H7 (cell line): ENCODE results near the gene ATP2C1. TPM values are rescaled to one million over a fixed set of nuclear protein-coding genes. Genes with fewer than 3 reads are reported as not detected.
A peak's percentile ranks its signal among the peaks of the same experiment; 100 is the strongest.

ENCODE experiments used
- DNase-seq: peaks from one replicate; pipeline ENCODE4 v3.0.0; 2012
- H3K27me3 ChIP-seq: 2 replicates; pipeline ENCODE4 v1.6.0; 2011; ENCODE audit warnings: mild to moderate bottlenecking, low read length; ENCODE audit not compliant: control insufficient read depth, insufficient read depth
- H3K36me3 ChIP-seq: replicated peaks from 2 replicates; pipeline ENCODE4 v1.5.1; 2011; ENCODE audit warnings: low read length; ENCODE audit not compliant: control insufficient read depth, insufficient read depth
- H3K4me3 ChIP-seq: 2 replicates; pipeline ENCODE4 v1.5.1; 2011; ENCODE audit warnings: low read depth, mild to moderate bottlenecking, control low read depth, low read length, moderate library complexity; ENCODE audit not compliant: insufficient read depth
- total RNA-seq: library from RNA; depleted of rRNA; stranded (reverse); fragments of >200 nt; shearing (Covaris generic); gene quantifications from 2 replicates; pipeline ENCODE4 v1.2.3, GENCODE V29; 2014

ATP2C1 gene
- total RNA-seq, 1 experiment from 2014 or later = 32.4 TPM

DNA sequence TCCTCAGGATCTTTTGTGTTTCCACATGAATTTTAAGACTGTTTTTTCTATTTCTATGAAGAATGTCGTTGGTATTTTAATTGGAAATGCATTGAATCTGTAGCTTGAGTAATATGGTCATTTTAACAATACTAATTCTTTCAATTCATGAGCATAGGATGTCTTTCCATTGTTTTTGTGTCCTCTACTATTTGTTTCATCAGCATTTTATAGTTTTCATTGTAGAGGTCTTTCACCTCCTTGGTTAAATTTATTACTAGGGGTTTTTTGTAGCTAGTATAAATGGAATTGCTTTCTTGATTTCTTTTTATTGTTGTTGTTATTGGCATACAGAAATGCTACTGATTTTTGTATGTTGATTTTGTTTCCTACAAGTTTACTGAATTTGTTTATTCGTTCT is 17.3 kb upstream of the ATP2C1 start:
- H3K4me3 ChIP-seq = no peak overlapping the region
- H3K36me3 ChIP-seq = no peaks in the 10 kb centered on the region
- no peak for DNase-seq
- H3K27me3 ChIP-seq = no peaks in the 10 kb centered on the region

DNA sequence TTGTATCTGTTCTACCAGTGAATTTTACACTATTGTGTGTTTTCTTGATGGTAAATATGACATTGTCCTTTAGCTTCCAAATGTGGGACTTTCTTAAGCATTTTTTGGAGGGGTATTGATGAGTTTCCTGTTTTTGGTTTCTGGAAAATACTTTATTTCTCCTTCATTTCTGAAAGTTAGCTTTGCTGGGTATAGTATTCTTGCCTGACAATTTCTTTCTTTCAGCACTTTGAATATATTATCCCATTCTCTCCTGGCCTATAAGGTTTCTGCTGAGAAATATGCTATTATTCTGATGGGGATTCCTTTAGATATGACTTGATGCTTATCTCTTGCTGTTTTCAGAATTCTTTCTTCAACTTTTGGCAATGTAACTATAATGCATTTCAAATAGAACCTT is 15.4 kb upstream of the ATP2C1 start:
- no peaks in the 10 kb centered on the region for H3K27me3 ChIP-seq
- H3K36me3 ChIP-seq = no peaks in the 10 kb centered on the region
- DNase-seq = no peak
- no peak overlapping the region for H3K4me3 ChIP-seq

DNA sequence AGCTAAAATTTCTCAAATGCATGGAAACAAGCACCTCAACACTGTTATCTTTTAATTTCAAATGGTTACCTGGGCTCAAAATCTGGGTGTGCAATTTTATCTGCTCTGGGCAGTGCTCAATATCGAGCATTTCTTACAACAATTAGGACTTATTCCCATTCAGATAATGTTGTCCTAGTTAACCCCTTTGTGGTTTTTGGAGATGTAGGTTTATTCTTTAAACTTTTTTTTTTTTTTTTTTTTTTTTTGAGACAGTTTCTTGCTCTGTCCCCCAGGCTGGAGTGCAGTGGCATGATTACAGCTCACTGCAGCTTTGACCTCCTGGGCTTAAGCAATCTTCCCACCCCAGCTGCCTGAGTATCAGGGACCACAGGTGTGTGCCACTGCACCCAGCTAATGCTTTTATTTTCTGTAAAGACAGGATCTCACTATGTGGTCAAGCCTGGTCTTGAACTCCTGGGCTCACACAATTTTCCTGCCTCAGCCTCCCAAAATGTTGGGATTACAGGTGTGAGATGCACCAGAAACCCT is 4.4 kb upstream of the ATP2C1 start:
- no peaks in the 10 kb centered on the region for H3K27me3 ChIP-seq
- H3K4me3 ChIP-seq = no peak overlapping the region
- DNase-seq = no peak
- no peaks in the 10 kb centered on the region for H3K36me3 ChIP-seq

DNA sequence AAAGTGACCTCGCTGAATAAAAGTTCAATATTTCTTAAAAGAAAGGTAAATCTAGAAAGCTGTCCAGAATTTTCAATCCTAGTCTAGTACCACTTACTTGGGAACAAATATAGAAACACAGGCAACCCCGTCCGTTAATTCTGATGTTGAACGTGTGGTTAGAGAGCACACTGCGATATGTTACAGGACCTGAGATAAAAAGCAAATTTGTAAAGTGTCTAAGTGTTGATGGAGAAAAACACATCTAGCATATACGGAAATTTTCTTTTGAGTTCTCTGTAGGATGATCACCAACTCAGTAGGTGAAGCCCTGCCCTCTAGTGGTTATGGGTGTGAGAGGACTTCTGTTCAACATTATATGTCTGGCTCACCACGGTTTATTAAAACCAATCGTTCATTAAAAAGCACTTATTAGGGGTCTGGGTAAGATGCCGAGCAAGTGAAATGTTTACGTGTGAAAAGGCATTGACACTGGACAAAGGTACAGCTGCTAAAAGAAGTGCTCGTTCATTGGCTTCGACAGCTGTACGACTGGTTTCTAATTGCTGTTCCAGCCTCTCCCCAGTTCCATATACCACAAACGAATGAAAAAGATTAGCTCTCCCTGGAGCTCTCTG is 1.0 kb upstream of the ATP2C1 start:
- H3K27me3 ChIP-seq = no peaks in the 10 kb centered on the region
- H3K4me3 ChIP-seq = peak overlapping the region; percentile 91
- no peaks in the 10 kb centered on the region for H3K36me3 ChIP-seq
- peak; percentile 68 for DNase-seq

DNA sequence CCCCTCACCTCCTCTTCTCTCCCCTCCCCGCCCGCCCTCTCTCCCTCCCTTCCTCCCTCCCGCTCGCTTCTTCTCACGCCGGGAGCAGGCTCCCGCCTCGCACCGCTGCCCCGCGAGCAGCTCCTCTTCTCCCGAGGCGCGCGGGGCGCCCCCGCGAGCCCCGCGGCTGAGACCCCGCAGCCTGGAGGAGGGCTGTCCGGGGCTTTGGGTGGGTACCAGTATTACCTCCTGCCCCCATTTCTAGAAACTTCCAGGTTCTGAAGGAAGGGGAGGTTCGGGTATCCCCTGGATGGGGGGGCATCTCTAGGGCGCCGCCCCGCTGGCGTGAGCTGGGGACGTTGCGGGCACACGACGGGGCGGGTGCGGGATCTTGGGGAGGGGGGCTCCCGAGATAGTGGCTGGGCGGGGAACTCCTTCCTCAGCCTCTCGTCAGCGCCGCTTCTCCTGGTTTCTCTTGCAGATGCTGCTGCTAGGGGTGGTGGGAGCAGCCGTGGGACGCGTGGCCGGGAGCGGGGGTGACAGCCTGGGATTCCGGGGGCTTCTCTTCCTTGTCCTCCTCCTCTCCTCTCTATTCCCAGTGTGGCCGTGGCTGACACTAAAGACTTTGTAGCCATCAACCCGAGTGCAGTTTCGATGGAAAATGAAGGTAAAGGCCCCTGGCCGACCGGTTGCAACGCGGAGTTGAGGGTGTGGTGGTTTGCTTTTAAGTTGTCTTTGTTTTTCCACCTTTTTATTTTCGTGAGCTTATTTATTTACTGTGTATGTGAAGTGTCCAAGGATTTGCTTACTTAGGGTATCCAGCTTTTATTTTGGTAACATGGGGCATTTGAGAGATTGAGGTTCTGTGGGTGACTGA is 474 bp downstream of the ATP2C1 start:
- Histone ChIP-seq H3K4me3 (peak overlapping the region; percentile 91), H3K36me3 (no peaks in the 10 kb centered on the region), H3K27me3 (no peaks in the 10 kb centered on the region)
- peak; percentile 78 for DNase-seq

DNA sequence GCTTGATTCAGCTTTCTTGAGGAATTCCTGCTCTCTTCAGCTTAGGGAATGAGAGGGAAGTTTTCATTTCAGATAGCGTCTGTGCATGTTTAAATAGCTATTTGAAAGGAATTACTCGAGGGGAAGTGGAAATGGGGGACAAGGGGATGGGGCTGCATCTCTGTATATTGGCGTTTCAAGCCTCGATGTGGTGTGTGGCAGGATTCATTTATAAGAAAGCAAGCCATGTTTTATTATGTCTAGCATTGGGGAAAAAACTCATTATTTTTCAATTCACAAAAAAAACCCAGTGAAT is 1.0 kb downstream of the ATP2C1 start:
- Histone ChIP-seq H3K27me3 (no peaks in the 10 kb centered on the region), H3K4me3 (peak overlapping the region; percentile 91), H3K36me3 (no peaks in the 10 kb centered on the region)
- no peak for DNase-seq

DNA sequence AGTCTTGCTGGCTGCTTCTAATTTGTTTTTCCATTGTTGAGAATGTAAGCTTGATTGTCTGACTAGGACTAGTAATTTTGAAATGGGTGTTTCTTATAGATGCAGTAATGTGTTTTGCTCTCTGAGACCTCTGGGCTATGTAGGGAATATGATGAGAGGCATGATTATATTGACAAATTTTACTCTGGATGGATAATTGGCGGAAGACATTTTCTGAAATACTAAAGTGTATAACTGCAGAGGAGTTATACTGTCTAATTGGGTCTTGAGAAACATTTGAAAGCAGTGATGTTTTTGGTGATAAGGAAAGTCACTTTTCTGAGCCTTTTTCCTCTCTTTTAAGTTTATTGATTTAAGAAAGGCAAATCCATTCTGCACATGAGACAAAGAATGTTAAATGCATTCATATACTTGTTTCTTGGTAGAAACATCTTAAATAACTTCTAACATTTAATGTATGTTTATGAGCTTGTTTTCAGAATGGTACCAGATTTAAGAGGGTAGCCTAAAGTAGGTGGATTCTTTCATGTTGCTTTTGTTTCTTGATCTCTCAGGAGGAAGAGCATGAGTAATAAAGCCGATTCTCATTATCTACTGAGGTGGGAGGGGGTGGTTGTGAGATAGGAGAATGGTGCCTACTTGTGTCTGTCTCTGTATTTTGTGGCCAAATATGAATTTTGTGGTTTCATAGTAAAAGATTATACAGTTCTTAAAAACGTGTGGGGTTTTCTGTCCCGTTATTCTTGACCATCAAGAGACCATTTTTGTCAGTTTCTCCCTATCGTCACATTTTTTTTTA is 2.0 kb downstream of the ATP2C1 start:
- DNase-seq = no peak
- Histone ChIP-seq H3K27me3 (no peaks in the 10 kb centered on the region), H3K4me3 (no peak overlapping the region), H3K36me3 (no peaks in the 10 kb centered on the region)

DNA sequence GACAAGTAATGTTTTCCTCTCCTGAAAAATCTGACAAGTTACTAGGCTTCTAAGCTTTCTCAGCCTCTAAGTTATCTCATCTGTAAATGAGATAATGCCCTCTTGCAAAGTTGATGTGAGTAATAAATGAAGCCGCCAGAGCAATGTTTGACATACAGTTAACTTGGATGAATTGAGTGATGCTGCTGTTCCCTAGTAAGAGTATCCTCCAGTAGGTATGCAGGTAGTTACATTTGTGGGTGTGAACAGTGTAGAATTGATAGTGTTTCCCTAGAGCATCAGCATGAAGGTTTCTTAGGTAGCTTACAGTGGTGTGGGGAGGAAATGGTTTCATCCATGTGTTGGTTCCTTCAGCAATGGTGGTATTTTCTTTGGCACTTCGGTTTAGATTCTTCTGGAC is 3.4 kb downstream of the ATP2C1 start:
- no peaks in the 10 kb centered on the region for H3K27me3 ChIP-seq
- DNase-seq = peak; percentile 16
- no peaks in the 10 kb centered on the region for H3K36me3 ChIP-seq
- H3K4me3 ChIP-seq = no peak overlapping the region

DNA sequence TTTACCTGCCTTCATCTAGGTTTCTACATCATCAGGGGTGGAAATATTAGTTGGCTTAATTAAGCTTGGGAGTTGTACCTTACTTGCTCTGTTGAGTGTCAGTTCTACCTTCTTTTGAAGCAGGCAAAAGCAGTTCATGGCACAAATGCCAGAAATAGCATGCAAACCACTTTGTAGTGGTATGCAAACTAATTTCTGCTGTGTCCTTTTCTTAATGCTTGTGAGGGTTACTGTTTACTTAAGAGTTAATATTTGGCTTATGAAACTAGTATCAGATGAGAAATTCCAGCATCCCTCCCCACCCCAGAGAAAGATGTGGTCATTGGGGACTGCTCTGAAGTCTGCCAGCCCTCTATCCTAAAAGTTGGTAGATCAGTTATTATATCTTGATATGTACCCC is 7.1 kb downstream of the ATP2C1 start:
- Histone ChIP-seq H3K4me3 (no peak overlapping the region), H3K36me3 (no peaks in the 10 kb centered on the region), H3K27me3 (no peaks in the 10 kb centered on the region)
- DNase-seq = no peak

DNA sequence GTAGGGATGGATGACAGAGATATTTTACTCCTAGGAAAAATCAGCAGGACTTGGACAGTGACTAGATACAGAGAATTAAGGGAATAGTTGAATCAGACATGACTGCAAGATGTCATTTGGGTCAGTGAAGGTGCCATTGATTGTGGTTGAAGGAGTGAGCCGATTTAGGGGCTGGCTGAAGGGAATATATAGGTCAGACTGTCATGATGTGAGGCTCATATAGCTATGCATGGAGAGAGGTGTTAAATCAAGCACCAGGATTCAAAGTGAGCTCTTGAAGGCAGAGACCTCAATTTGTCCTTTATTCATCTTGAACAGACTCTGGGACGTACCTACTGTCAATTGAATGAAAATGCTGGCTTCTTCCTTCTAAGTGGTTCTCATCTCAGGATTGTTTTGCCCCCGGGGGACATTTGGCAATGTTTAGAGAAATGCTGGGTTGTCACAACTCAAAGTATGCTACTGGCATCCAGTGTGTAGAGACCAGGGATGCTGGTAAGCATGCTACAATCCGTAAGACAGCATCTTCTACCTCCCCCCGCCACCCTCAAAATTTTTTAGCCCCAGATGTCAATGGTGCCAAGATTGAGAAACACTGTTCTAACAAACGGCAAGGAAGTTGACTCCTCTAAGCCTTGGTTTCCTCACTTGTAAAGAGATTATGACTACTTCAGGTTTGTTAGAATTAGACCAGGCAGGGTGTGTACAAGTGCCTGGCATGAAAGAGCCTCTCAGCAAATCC is 7.8 kb downstream of the ATP2C1 start:
- no peak for DNase-seq
- Histone ChIP-seq H3K4me3 (no peak overlapping the region), H3K27me3 (no peaks in the 10 kb centered on the region), H3K36me3 (no peaks in the 10 kb centered on the region)

DNA sequence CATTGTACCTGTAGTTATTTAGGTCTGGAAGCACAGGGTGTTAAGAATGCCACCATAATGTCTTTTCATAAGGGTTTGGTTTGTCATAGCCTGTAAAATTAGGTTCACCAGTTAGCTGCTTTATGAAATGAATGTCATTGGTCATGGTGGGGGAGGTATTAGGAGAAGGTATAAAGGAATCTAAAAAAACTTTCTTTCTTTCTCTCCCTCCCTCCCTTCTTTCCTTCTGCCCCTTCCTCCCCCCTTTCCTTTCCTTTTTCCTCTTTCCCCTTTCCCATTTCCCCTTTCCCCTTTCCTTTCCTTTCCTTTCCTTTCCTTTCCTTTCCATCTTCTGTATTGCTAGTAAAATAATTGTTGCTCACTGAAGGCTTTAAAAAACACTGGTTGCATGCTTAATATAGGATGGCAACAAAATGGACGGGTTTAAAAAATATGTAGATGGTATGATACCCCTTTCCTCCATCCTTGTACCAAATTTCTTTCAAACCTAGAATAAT is 9.6 kb downstream of the ATP2C1 start:
- Histone ChIP-seq H3K36me3 (no peaks in the 10 kb centered on the region), H3K27me3 (no peaks in the 10 kb centered on the region), H3K4me3 (no peak overlapping the region)
- DNase-seq = no peak

DNA sequence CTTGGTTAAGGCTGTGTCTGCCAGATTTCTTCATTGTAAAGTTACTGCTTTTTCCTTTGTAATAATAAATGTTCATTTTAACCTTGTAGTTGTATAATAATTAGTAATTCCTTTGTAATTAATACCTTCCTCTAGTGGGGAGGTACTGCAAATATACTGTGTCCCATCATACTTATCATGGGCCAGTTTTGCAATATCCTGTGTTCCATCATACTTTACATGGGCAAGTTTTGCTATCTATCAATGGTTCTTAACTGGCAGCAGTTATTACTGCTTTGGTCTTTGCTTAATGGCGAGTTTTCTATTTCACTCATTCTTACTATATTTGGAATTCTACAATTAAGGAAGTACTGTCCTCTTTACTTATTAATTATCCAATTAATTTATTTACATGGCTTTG is 10.6 kb downstream of the ATP2C1 start:
- no peak for DNase-seq
- Histone ChIP-seq H3K27me3 (no peaks in the 10 kb centered on the region), H3K36me3 (no peaks in the 10 kb centered on the region), H3K4me3 (no peak overlapping the region)

DNA sequence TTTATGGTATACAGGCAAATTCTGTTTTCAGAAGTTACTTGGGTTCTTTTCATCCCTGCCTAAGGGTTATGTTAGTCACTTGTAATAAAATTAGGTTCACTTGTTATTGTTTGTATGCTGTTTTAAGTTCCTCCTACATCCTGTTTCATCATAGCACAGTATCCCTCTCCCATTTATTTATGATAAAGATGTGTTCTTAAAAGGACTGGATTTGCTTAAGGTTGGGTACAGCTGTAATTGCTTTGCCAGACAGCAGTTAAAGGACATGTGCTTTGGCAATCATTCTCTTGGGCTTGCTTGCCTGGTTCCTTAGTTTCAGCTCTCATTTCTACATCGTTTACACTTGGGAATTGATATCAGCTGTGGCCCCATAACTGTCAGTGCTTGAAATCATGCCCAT is 11.7 kb downstream of the ATP2C1 start:
- DNase-seq = no peak
- Histone ChIP-seq H3K4me3 (no peak overlapping the region), H3K27me3 (no peaks in the 10 kb centered on the region), H3K36me3 (no peaks in the 10 kb centered on the region)

DNA sequence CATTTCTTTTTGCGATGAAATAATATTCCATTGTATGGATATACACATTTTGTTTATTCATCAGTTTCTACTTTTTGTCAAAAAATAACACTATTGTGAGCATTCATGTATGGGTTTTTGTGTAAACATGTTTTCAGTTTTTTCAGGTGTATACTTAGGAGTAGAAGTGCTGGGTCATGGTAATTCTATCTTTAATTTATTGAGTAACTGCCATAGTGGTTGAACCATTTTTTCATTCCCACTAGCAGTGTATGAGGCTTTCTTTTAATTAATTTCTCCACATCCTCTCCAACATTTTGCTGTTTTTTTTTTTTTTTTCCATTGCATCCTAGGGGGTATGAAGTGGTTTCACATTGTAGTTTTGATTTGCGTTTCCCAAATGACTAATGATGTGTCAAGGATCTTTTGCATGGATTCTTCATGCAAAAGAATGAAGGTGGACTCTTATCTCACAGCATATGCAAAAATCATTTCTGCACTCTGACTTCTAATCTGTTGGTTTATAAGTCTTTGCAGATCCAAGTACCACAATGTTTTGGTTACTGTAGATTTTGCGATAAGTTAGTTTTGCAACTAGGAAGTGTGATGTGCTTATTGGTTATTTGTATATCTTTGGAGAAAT is 12.6 kb downstream of the ATP2C1 start:
- Histone ChIP-seq H3K36me3 (no peaks in the 10 kb centered on the region), H3K27me3 (no peaks in the 10 kb centered on the region), H3K4me3 (no peak overlapping the region)
- no peak for DNase-seq
